Astrocyte of the spinal cord (primary cell): Measurements from ENCODE around the gene GIT2.
A peak's percentile ranks its signal among the peaks of the same experiment; 100 is the strongest.

Experiments used
- DNase-seq: peaks from one replicate; pipeline ENCODE4 v3.0.0; 2011; ENCODE audit warnings: low read depth, low spot score
- H3K4me3 ChIP-seq: 2 replicates; pipeline ENCODE4 v1.5.1; 2011; ENCODE audit warnings: low read depth, mild to moderate bottlenecking, low read length, moderate library complexity
- CTCF ChIP-seq: IDR thresholded peaks from 2 replicates; pipeline ENCODE4 v1.5.1; 2012; ENCODE audit warnings: low read depth, mild to moderate bottlenecking, low read length, inconsistent platforms
- in situ Hi-C: cut with HindIII; loops from 2 replicates; pipeline ENCODE4 v1.10.0; 2017; ENCODE audit warnings: low sequenced_read_pairs

The GIT2 gene

GRCh38 chr12:109951751-109952150 is 44.4 kb downstream of the GIT2 start:
- H3K4me3 ChIP-seq = no peak overlapping the region
- in situ Hi-C loops = no loop called here
- DNase-seq = peak; percentile 90
- TF ChIP-seq CTCF = no peak

- no peak for TF ChIP-seq CTCF
- in situ Hi-C loops = no loop called here
- H3K4me3 ChIP-seq = no peak overlapping the region
- peak; percentile 89 for DNase-seq
These were observed 45.0 kb downstream of the GIT2 start for GRCh38 chr12:109951136-109951535.

- no peak overlapping the region for H3K4me3 ChIP-seq
- DNase-seq = no peak
- TF ChIP-seq CTCF = no peak
- in situ Hi-C loops = no loop called here
These were observed 45.5 kb downstream of the GIT2 start for GRCh38 chr12:109950625-109951024.

GRCh38 chr12:109949089-109949488 is 47.1 kb downstream of the GIT2 start:
- TF ChIP-seq CTCF = no peak
- in situ Hi-C loops = no loop called here
- peak; percentile 68 for DNase-seq
- H3K4me3 ChIP-seq = no peak overlapping the region

- no peak for TF ChIP-seq CTCF
- no peak for DNase-seq
- in situ Hi-C loops = no loop called here
- no peak overlapping the region for H3K4me3 ChIP-seq
These were observed 47.8 kb downstream of the GIT2 start for GRCh38 chr12:109948368-109948767.

GRCh38 chr12:109947521-109947920 is 48.6 kb downstream of the GIT2 start:
- in situ Hi-C loops = no loop called here
- no peak for TF ChIP-seq CTCF
- DNase-seq = peak; percentile 89
- H3K4me3 ChIP-seq = no peak overlapping the region

- no peak overlapping the region for H3K4me3 ChIP-seq
- DNase-seq = no peak
- TF ChIP-seq CTCF = no peak
- in situ Hi-C loops = no loop called here
These were observed 49.3 kb downstream of the GIT2 start for GRCh38 chr12:109946913-109947312.
